HL-60/S4 treated with retinoic acid at 250 ng/mL for 4 days and 3 days (cell line): ENCODE measurements around the gene NHS.
"Not testable (repeated sequence)": the region's sequence is repeated elsewhere in the genome, so short reads cannot be mapped to it uniquely, and the experiment has no call there.

ENCODE experiments used
- in situ Hi-C: fragments of 300-500 bp; cut with MboI; formaldehyde crosslinking; loops from 2 replicates; pipeline ENCODE4 v1.7.0; 2022; ENCODE audit warnings: low sequenced_read_pairs

Gene NHS

GRCh38 chrX:17446269-17446668, 71.3 kb downstream of the NHS start:
- in situ Hi-C loops = not testable (repeated sequence)

- in situ Hi-C loops = no loop called here
Measured at GRCh38 chrX:17448188-17448587, 73.2 kb downstream of the NHS start.

GRCh38 chrX:17449866-17450265, 74.9 kb downstream of the NHS start:
- in situ Hi-C loops = no loop called here

- in situ Hi-C loops = no loop called here
Measured at GRCh38 chrX:17453788-17454187, 78.8 kb downstream of the NHS start.

DNA sequence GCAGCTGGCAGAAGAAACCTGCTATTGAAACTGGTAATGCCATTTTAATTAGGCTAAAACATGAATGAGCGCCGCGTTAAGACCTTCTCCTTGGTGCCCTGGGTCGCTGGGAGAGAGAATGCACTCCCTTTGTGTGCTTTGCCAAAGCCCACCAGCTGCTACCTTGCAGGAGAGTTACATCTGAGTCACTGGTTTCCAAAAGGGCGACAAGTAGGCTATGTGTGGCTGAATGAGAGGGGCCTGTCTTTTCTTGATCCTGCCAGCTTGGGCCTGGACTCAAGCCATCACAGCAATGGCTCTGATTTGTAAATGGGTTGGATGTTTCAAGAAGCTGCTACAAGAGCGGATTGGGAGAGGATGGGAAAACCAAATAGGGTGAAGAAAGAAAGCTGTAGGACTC, 81.5 kb downstream of the NHS start:
- in situ Hi-C loops = no loop called here

GRCh38 chrX:17459008-17459611, 84.1 kb downstream of the NHS start:
- in situ Hi-C loops = no loop called here

GRCh38 chrX:17459661-17460060, 84.7 kb downstream of the NHS start:
- in situ Hi-C loops = no loop called here

- in situ Hi-C loops = no loop called here
Measured at GRCh38 chrX:17462881-17463280, 87.9 kb downstream of the NHS start.

GRCh38 chrX:17464194-17464593, 89.2 kb downstream of the NHS start:
- in situ Hi-C loops = no loop called here

DNA sequence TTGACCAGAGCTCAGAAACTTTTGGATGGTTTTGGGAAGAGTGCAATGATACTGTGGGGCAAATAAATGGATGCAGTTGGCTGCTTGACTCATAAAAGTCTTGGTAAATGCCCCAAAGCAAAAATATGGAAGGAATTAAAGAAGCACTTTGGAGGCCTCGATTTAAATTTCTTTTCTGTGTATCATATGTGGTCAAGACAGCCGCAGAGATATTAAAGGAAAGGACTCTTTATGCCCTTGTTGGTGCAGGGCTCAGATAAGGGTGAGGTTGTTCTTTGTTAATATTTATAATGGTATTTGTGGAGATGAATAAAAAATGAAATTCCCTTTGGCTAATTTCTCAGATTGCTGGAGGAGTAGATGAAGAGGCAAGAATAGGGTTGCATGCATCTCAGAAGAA, 90.2 kb downstream of the NHS start:
- in situ Hi-C loops = no loop called here

DNA sequence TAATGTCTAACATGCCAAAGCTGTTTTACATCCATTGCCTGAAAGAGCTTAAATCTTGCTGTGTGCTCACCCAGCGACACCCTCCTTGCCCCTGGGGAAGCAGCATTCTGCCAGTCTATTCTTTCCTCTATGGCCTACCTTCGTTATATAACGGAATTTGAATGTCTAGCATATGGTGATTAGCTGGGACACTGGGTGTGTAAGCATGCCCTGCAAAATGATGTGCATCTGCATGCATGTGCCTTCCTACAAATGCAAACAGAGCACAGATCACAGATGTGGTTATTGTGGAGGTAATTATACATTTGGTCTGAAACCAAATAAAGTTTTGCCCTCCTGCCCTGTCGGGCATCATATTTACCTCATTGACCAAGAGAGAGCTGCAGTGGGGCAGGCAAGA, 90.8 kb downstream of the NHS start:
- in situ Hi-C loops = no loop called here

- in situ Hi-C loops = no loop called here
Measured at GRCh38 chrX:17470136-17470535, 95.1 kb downstream of the NHS start.

DNA sequence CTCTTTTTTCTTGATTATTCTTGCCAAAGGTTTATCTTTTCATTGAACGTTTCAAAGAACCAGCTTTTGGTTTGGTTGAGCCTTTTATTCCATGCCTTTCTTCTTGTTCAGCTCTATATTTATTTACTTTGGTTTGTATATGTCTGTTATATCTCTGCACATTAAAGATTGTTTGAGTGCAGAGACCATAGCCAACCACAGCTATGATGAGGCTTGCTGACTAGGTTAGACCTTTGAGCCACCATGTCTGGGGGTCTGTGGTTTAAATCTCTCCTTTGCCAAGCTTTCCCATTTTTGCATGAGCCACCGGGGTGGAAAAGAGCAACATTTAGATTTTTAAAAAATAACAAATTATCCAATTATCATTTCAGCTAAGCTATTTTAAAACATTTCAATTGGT, 96.1 kb downstream of the NHS start:
- in situ Hi-C loops = no loop called here

- in situ Hi-C loops = no loop called here
Measured at GRCh38 chrX:17471861-17472260, 96.9 kb downstream of the NHS start.

- in situ Hi-C loops = no loop called here
Measured at GRCh38 chrX:17472424-17472823, 97.4 kb downstream of the NHS start.

- in situ Hi-C loops = no loop called here
Measured at GRCh38 chrX:17473021-17473420, 98.0 kb downstream of the NHS start.

DNA sequence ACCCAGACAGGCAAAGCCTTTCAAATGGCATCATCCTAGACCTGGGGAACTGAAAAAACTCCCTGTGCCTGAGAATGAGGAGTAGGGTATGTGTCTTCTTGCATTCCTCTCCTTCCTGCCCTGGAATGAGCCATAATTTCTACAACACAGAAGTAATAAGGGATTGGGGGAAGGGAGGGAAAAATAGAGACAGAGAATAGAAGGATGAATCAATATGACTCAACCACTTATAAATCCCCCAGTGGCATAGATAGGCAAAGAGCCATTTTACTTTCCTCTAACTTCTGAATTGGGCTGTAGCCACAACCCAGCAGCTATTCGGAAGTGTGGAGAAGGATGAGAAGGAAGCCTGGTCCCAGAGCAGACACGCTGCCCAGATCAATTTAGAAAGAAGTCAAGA, 99.9 kb downstream of the NHS start:
- in situ Hi-C loops = no loop called here

GRCh38 chrX:17475449-17476217, 100.6 kb downstream of the NHS start:
- in situ Hi-C loops = no loop called here

DNA sequence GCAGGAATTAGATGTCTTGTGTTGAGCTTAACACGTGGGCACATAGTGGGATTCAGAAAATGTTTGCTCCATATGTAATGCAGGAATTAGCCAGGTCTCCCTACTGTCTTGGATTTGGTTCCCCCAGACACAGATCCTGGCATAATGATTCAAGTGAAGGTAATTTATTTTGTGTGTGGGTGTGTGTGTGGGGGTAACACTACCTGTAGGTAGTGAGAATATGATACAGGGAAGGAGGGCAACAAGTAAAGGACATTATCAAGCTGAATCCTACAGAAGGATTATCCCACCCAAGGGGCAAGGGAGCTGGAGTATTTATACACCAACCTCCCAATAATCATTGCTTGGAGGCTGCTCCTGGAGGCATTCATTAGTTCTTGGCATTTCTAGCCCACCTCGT, 101.4 kb downstream of the NHS start:
- in situ Hi-C loops = no loop called here

GRCh38 chrX:17481086-17481485, 106.1 kb downstream of the NHS start:
- in situ Hi-C loops = no loop called here

- in situ Hi-C loops = no loop called here
Measured at GRCh38 chrX:17484592-17484991, 109.6 kb downstream of the NHS start.

GRCh38 chrX:17485391-17485790, 110.4 kb downstream of the NHS start:
- in situ Hi-C loops = no loop called here

- in situ Hi-C loops = no loop called here
Measured at GRCh38 chrX:17488036-17488435, 113.0 kb downstream of the NHS start.
